C4-2B (cell line): Measurements from ENCODE around the gene CPNE6.

Source experiments
- CTCF ChIP-seq: fragments of 450-650 bp; conservative IDR thresholded peaks from 2 replicates; pipeline ENCODE4 v1.5.1; 2017; ENCODE audit warnings: mild to moderate bottlenecking
- ZFX ChIP-seq: fragments of 450-650 bp; IDR thresholded peaks from 2 replicates; pipeline ENCODE4 v1.6.1; 2017

- TF ChIP-seq CTCF (no peak), ZFX (no peak)
Observed at GRCh38 chr14:24096545-24097181, 25.3 kb downstream of the CPNE6 start.
